GM12878 (cell line): ENCODE measurements around the gene DAZAP1. TPM values are rescaled to one million over a fixed set of nuclear protein-coding genes. Genes with fewer than 3 reads are reported as not detected.

Experiments
- ATAC-seq: fragments of 200-7000 bp; cut with Tn5 transposase; 3 replicates; pipeline ENCODE4 v1.9.1; 2020; ENCODE audit warnings: mild to moderate bottlenecking, moderate library complexity
- BruUV-seq: library from RNA; stranded (reverse); fragments of 400-500 nt; replicated peaks from 2 replicates; lab custom pipeline; 2021; lab: Mats Ljungman, UMichigan
- CTCF ChIA-PET: fragments of 300-600 bp; sonication (Branson Sonifier 250); formaldehyde crosslinking; extraction: SDS; loops from one replicate; lab custom pipeline; 2021; ENCODE audit warnings: inconsistent platforms; lab: Yijun Ruan, JAX
- POLR2A ChIA-PET: fragments of 350-600 bp; formaldehyde crosslinking; extraction: SDS; loops from one replicate; lab custom pipeline; 2021; ENCODE audit warnings: inconsistent platforms; lab: Charles Lee
- RAD21 ChIA-PET: fragments of 300-600 bp; sonication (Branson Sonifier 250); formaldehyde crosslinking; loops from one replicate; lab custom pipeline; 2023; ENCODE audit warnings: antibody characterized with exemption; ENCODE audit not compliant: unreplicated experiment; lab: Charles Lee
- SMC1A ChIA-PET: fragments of 300-600 bp; sonication (Branson Sonifier 250); formaldehyde crosslinking; loops from one replicate; lab custom pipeline; 2023; ENCODE audit not compliant: unreplicated experiment, uncharacterized antibody; lab: Charles Lee
- DNase-seq: peaks from one replicate; pipeline ENCODE4 v3.0.0-alpha.2; 2011; ENCODE audit warnings: low read depth, low spot score
- FAIRE-seq: peaks from 3 replicates; lab custom pipeline; 2011; peaks lifted over from hg19 to GRCh38; lab: Jason Lieb, UNC
- H2AFZ ChIP-seq: 2 replicates; pipeline ENCODE4 v1.6.0; 2011; ENCODE audit warnings: low read depth, low read length, control low read depth; ENCODE audit not compliant: control insufficient read depth
- H3K27ac ChIP-seq: 2 replicates; pipeline ENCODE4 v1.5.1; 2011; ENCODE audit warnings: control low read depth; ENCODE audit not compliant: control insufficient read depth, insufficient read depth
- H3K27me3 ChIP-seq, 2 experiments: replicated peaks in 1 of 2; 2 replicates each; pipeline versions ENCODE4 v1.6.0 to v1.6.1; 2011; ENCODE audit warnings: low read length in 1 of 2; ENCODE audit not compliant: control insufficient read depth in 2 of 2, insufficient read depth in 2 of 2
- H3K36me3 ChIP-seq, 2 experiments: 2 replicates each; pipeline ENCODE4 v1.5.1; 2011; ENCODE audit warnings: low read length in 1 of 2; ENCODE audit not compliant: control insufficient read depth in 2 of 2, insufficient read depth in 2 of 2
- H3K4me1 ChIP-seq: 2 replicates; pipeline ENCODE4 v1.6.1; 2011; ENCODE audit warnings: mild to moderate bottlenecking, low read length, moderate library complexity, mixed read lengths; ENCODE audit not compliant: control insufficient read depth, insufficient read depth
- H3K4me2 ChIP-seq: 2 replicates; pipeline ENCODE4 v1.6.0; 2011; ENCODE audit warnings: control low read depth; ENCODE audit not compliant: control insufficient read depth, insufficient read depth
- H3K4me3 ChIP-seq: fragments of 200-600 bp; sonication (generic); 2 replicates; pipeline ENCODE4 v1.5.1; 2016
- H3K79me2 ChIP-seq: 2 replicates; pipeline ENCODE4 v1.6.0; 2011; ENCODE audit warnings: low read length; ENCODE audit not compliant: control insufficient read depth, insufficient read depth
- H3K9ac ChIP-seq: 2 replicates; pipeline ENCODE4 v1.8.0; 2011; ENCODE audit warnings: low read length, control low read depth, mixed read lengths; ENCODE audit not compliant: control insufficient read depth, insufficient read depth
- H3K9me3 ChIP-seq: replicated peaks from 3 replicates; pipeline ENCODE4 v1.5.1; 2011; ENCODE audit warnings: mild to moderate bottlenecking, low read length; ENCODE audit not compliant: control insufficient read depth, insufficient read depth
- H4K20me1 ChIP-seq: 2 replicates; pipeline ENCODE4 v1.6.0; 2011; ENCODE audit not compliant: control insufficient read depth, insufficient read depth
- BCL3 ChIP-seq: IDR thresholded peaks from 2 replicates; pipeline ENCODE4 v1.6.1; 2011; ENCODE audit warnings: borderline replicate concordance, low read depth, mild to moderate bottlenecking, moderate library complexity, low read length; ENCODE audit not compliant: insufficient read depth, poor library complexity, severe bottlenecking
- EED ChIP-seq: sonication (generic); IDR thresholded peaks from 2 replicates; pipeline ENCODE4 v1.6.1; 2016; ENCODE audit warnings: antibody characterized with exemption, low read depth
- HDGF ChIP-seq: fragments of 450-650 bp; IDR thresholded peaks from 2 replicates; pipeline ENCODE4 v1.6.1; 2016; ENCODE audit warnings: antibody characterized with exemption
- IRF3 ChIP-seq: fragments of 450-650 bp; IDR thresholded peaks from 2 replicates; pipeline ENCODE4 v1.6.1; 2014; ENCODE audit warnings: mild to moderate bottlenecking
- IRF4 ChIP-seq: IDR thresholded peaks from 2 replicates; pipeline ENCODE4 v1.6.1; 2011; ENCODE audit warnings: low read depth, low read length
- MTA3 ChIP-seq: IDR thresholded peaks from 2 replicates; pipeline ENCODE4 v1.6.1; 2012; ENCODE audit warnings: low read length, inconsistent platforms, borderline replicate concordance
- MYB ChIP-seq: fragments of 150-350 bp; IDR thresholded peaks from 2 replicates; pipeline ENCODE4 v1.6.1; 2014; ENCODE audit warnings: mild to moderate bottlenecking, low read depth, low read length, borderline replicate concordance
- NR2C1 ChIP-seq: fragments of 450-650 bp; IDR thresholded peaks from 2 replicates; pipeline ENCODE4 v1.6.1; 2017; ENCODE audit warnings: antibody characterized with exemption, mild to moderate bottlenecking, moderate library complexity
- PAX8 ChIP-seq: fragments of 450-650 bp; IDR thresholded peaks from 2 replicates; pipeline ENCODE4 v1.6.1; 2017; ENCODE audit warnings: mild to moderate bottlenecking, moderate library complexity
- PML ChIP-seq: IDR thresholded peaks from 2 replicates; pipeline ENCODE4 v1.6.1; 2012; ENCODE audit warnings: low read length, inconsistent platforms
- POLR2A ChIP-seq: IDR thresholded peaks from 2 replicates; pipeline ENCODE4 v1.6.1; 2011; ENCODE audit warnings: low read depth, mild to moderate bottlenecking, low read length
- POLR2AphosphoS5 ChIP-seq: IDR thresholded peaks from 2 replicates; pipeline ENCODE4 v1.6.1; 2011; ENCODE audit warnings: mild to moderate bottlenecking, low read length, inconsistent platforms
- RAD21 ChIP-seq: IDR thresholded peaks from 2 replicates; pipeline ENCODE4 v1.6.1; 2011; ENCODE audit warnings: mild to moderate bottlenecking, low read depth, low read length, moderate library complexity; ENCODE audit not compliant: insufficient read depth
- RAD51 ChIP-seq: fragments of 450-650 bp; IDR thresholded peaks from 2 replicates; pipeline ENCODE4 v1.6.1; 2016; ENCODE audit warnings: moderate library complexity, mild to moderate bottlenecking, inconsistent platforms
- RB1 ChIP-seq: fragments of 450-650 bp; formaldehyde crosslinking; IDR thresholded peaks from 2 replicates; pipeline ENCODE4 v1.6.1; 2017; ENCODE audit warnings: mild to moderate bottlenecking, borderline replicate concordance
- RFX5 ChIP-seq: IDR thresholded peaks from 2 replicates; pipeline ENCODE4 v1.6.1; 2011; ENCODE audit warnings: low read depth, low read length, improper control_type of control experiment
- SIX5 ChIP-seq: IDR thresholded peaks from 2 replicates; pipeline ENCODE4 v1.6.1; 2011; ENCODE audit warnings: mild to moderate bottlenecking, low read depth, low read length, moderate library complexity; ENCODE audit not compliant: severe bottlenecking
- SMAD5 ChIP-seq: IDR thresholded peaks from 2 replicates; pipeline ENCODE4 v1.6.1; 2016; ENCODE audit warnings: antibody characterized with exemption, low read depth
- SMC3 ChIP-seq: IDR thresholded peaks from 2 replicates; pipeline ENCODE4 v1.6.1; 2011; ENCODE audit warnings: low read length, improper control_type of control experiment, borderline replicate concordance
- ZNF622 ChIP-seq: fragments of 450-650 bp; IDR thresholded peaks from 2 replicates; pipeline ENCODE4 v1.6.1; 2017; ENCODE audit warnings: mild to moderate bottlenecking, inconsistent platforms
- WGBS: methylation state at CpG from one replicate; pipeline ENCODE4 v1.1.6; 2016; ENCODE audit warnings: low lambda C conversion rate; ENCODE audit not compliant: insufficient replicate concordance, insufficient coverage; ENCODE audit errors: missing lambda C conversion rate; 5-methylcytosine and 5-hydroxymethylcytosine counted together
- in situ Hi-C: fragments of 300-500 bp; cut with MboI; formaldehyde crosslinking; loops from 9 replicates; pipeline ENCODE4 v1.14.3; 2018; ENCODE audit warnings: mixed read lengths
- intact Hi-C: fragments of 100-400 bp; cut with micrococcal nuclease; formaldehyde crosslinking; loops from one replicate; pipeline ENCODE4 v1.14.2; 2022; ENCODE audit not compliant: unreplicated experiment
- polyA plus RNA-seq, 11 experiments: library from polyadenylated mRNA; depleted of rRNA in 4 of 11; unstranded in 6 of 11; stranded (reverse) in 5 of 11; fragments of >200 nt; fragmentation: Nextera tagmentation in 4 of 11; fragmentation: Illumina TruSeq in 1 of 11; extraction: Ambion mirVana in 4 of 11; extraction: Trizol in 1 of 11; gene quantifications; 1 replicate in 1 of 11; 2 replicates in 10 of 11; pipeline versions ENCODE4 v1.2.1 to v1.2.3, GENCODE V29; 2011 to 2016; ENCODE audit warnings: inconsistent platforms in 2 of 11, missing spikeins in 2 of 11, low read depth in 1 of 11
- total RNA-seq, 4 experiments: library from RNA; depleted of rRNA in 3 of 4; stranded (reverse); fragments of >200 nt in 3 of 4; fragmentation: Illumina TruSeq in 1 of 4; extraction: Trizol in 1 of 4; gene quantifications; 2 replicates each; pipeline versions ENCODE4 v1.2.1 to v1.2.3, GENCODE V29; 2013 to 2021

DAZAP1 gene
- total and polyA plus RNA-seq, 10 of the 15 experiments (the other 5 are each of a cell fraction or from before 2014, with no cell fraction given): 9.9 to 240 (median 92.3) TPM

GRCh38 chr19:1434040-1434366 lies 26.6 kb downstream of the DAZAP1 start:
- Histone ChIP-seq H3K4me1 (no peaks in the 10 kb centered on the region), H2AFZ (no peak overlapping the region), H3K27me3 (no peaks in the 10 kb centered on the region), H3K9ac (no peak overlapping the region), H3K9me3 (no peaks in the 10 kb centered on the region), H4K20me1 (no peaks in the 10 kb centered on the region), H3K79me2 (peaks cover 9% of the 10 kb centered on the region), H3K36me3 (peaks cover 8 to 36% of the 10 kb centered on the region in 2 experiments), H3K4me3 (no peak overlapping the region), H3K4me2 (no peak overlapping the region), H3K27ac (no peak overlapping the region)
- in situ Hi-C loops: no loop called here
- DNase-seq (no peak), ATAC-seq (no peak), FAIRE-seq (no peak)
- POLR2A ChIA-PET: no interaction called here
- CTCF ChIA-PET: no interaction called here
- intact Hi-C loops: no loop called here
- RAD21 ChIA-PET: no interaction called here
- SMC1A ChIA-PET: no interaction called here
- BruUV-seq: no TSS peak
- TF ChIP-seq ZNF622 (no peak), SMC3 (no peak), IRF4 (no peak), MYB (no peak), POLR2A (peak; percentile 25)
- 92% methylated on average over 17 of the region's 17 CpGs for WGBS

GRCh38 chr19:1434577-1435060 lies 27.2 kb downstream of the DAZAP1 start:
- Histone ChIP-seq H3K4me1 (peaks cover 3% of the 10 kb centered on the region), H2AFZ (no peak overlapping the region), H4K20me1 (no peaks in the 10 kb centered on the region; the same call in 1 of the 2 replicates), H3K9ac (no peak overlapping the region), H3K36me3 (peaks cover 5 to 30% of the 10 kb centered on the region in 2 experiments), H3K79me2 (peaks cover 15% of the 10 kb centered on the region), H3K4me2 (no peak overlapping the region), H3K27me3 (no peaks in the 10 kb centered on the region), H3K4me3 (no peak overlapping the region), H3K9me3 (no peaks in the 10 kb centered on the region), H3K27ac (no peak overlapping the region)
- ATAC-seq (no peak), FAIRE-seq (no peak), DNase-seq (no peak)
- ChIA-PET POLR2A (no interaction called here), SMC1A (no interaction called here), RAD21 (interaction anchor here (0.8 kb wide), 1 partner anchor 10 kb away, joined by 3 read pairs; no protein-coding TSS in a partner anchor), CTCF (no interaction called here)
- BruUV-seq: no TSS peak
- in situ Hi-C loops: no loop called here
- intact Hi-C loops: no loop called here
- WGBS: 97% methylated on average over 38 of the region's 39 CpGs
- TF ChIP-seq SMAD5: no peak
- TF ChIP-seq IRF3: no peak
- no peak for TF ChIP-seq SIX5
- no peak for TF ChIP-seq PAX8
- no peak for TF ChIP-seq HDGF
- no peak for TF ChIP-seq EED
- TF ChIP-seq RFX5: no peak
- TF ChIP-seq MTA3: no peak
- TF ChIP-seq RAD21: no peak
- no peak for TF ChIP-seq NR2C1
- no peak for TF ChIP-seq RAD51
- no peak for TF ChIP-seq RB1
- no peak for TF ChIP-seq BCL3
- no peak for TF ChIP-seq POLR2AphosphoS5
- no peak for TF ChIP-seq PML
